ENCODE results near the gene CEP85L. TPM values are rescaled to one million over a fixed set of nuclear protein-coding genes. Genes with fewer than 3 reads are reported as not detected.

The CEP85L gene
- total RNA-seq, 4 donors from 2014 or later = 15.6 to 22.8 (median 21.9) TPM

- intact Hi-C loops (cut with DNase I; ENCODE audit: low total_unique reads) = no loop called here
- H3K4me3 ChIP-seq = no peak overlapping the region
- TF ChIP-seq CTCF (IDR thresholded peaks at IDR 0.05 in 4 of 5, conservative IDR thresholded peaks at IDR 0.05 in 1 of 5) (no peak), POLR2A (IDR thresholded peaks at IDR 0.05) (no peak)
- ATAC-seq = no peak
- DNase-seq = no peak
- H3K36me3 ChIP-seq = peaks cover 0 to 14% of the 10 kb centered on the region in 2 donors
- H3K27me3 ChIP-seq = no peaks in the 10 kb centered on the region
- H3K9me3 ChIP-seq = peaks cover 6 to 17% (median 13%) of the 10 kb centered on the region in 3 donors
- peaks cover 27% of the 10 kb centered on the region in 2 donors for H3K4me1 ChIP-seq
- in situ Hi-C loops (cut with MboI; ENCODE audit: low sequenced_read_pairs in 4 of 4) = loop anchor here in 1 of 4 donors (25.0 kb wide), 1 partner anchor 291 kb away; no protein-coding TSS in a partner anchor
- H3K27ac ChIP-seq = no peak overlapping the region
Observed at GRCh38 chr6:118578617-118579016, 72.8 kb downstream of the CEP85L start.

- H3K4me1 ChIP-seq = peaks cover 21 to 27% of the 10 kb centered on the region in 2 donors
- no peak for DNase-seq
- no peak overlapping the region for H3K27ac ChIP-seq
- H3K27me3 ChIP-seq = no peaks in the 10 kb centered on the region
- H3K4me3 ChIP-seq = no peak overlapping the region
- in situ Hi-C loops (cut with MboI; ENCODE audit: low sequenced_read_pairs in 4 of 4) = loop anchor here in 1 of 4 donors (25.0 kb wide), 1 partner anchor 291 kb away; no protein-coding TSS in a partner anchor
- TF ChIP-seq CTCF (IDR thresholded peaks at IDR 0.05 in 4 of 5, conservative IDR thresholded peaks at IDR 0.05 in 1 of 5) (no peak), POLR2A (IDR thresholded peaks at IDR 0.05) (no peak)
- intact Hi-C loops (cut with DNase I; ENCODE audit: low total_unique reads) = no loop called here
- H3K36me3 ChIP-seq = peaks cover 0 to 14% of the 10 kb centered on the region in 2 donors
- ATAC-seq = no peak
- peaks cover 6 to 17% (median 13%) of the 10 kb centered on the region in 3 donors for H3K9me3 ChIP-seq
Observed at GRCh38 chr6:118577972-118578371, 73.4 kb downstream of the CEP85L start.

- peaks cover 11 to 19% of the 10 kb centered on the region in 2 donors for H3K4me1 ChIP-seq
- no peak for DNase-seq
- ATAC-seq = no peak
Observed at GRCh38 chr6:118574051-118574865, 77.1 kb downstream of the CEP85L start.

GRCh38 chr6:118571121-118571520, 80.3 kb downstream of the CEP85L start:
- Histone ChIP-seq H3K27ac (peak overlapping the region in 3 of 4 donors; percentile 4 to 43 (median 11)), H3K27me3 (no peaks in the 10 kb centered on the region), H3K36me3 (peaks cover 0 to 14% of the 10 kb centered on the region in 2 donors), H3K4me1 (peaks cover 26 to 39% of the 10 kb centered on the region in 2 donors), H3K9me3 (peaks cover 6 to 13% (median 7%) of the 10 kb centered on the region in 3 donors), H3K4me3 (no peak overlapping the region)
- TF ChIP-seq POLR2A (IDR thresholded peaks at IDR 0.05) (no peak), CTCF (IDR thresholded peaks at IDR 0.05 in 4 of 5, conservative IDR thresholded peaks at IDR 0.05 in 1 of 5) (no peak)
- ATAC-seq (no peak), DNase-seq (no peak)
- in situ Hi-C loops (cut with MboI; ENCODE audit: low sequenced_read_pairs in 4 of 4) = no loop called here
- intact Hi-C loops (cut with DNase I; ENCODE audit: low total_unique reads) = no loop called here

More at GRCh38 chr6:118574051-118574865, 77.1 kb downstream of the CEP85L start:
- intact Hi-C loops (cut with DNase I; ENCODE audit: low total_unique reads) (no loop called here), in situ Hi-C loops (cut with MboI; ENCODE audit: low sequenced_read_pairs in 4 of 4) (no loop called here)
- TF ChIP-seq POLR2A (IDR thresholded peaks at IDR 0.05) = no peak
- no peak for TF ChIP-seq CTCF (IDR thresholded peaks at IDR 0.05 in 4 of 5, conservative IDR thresholded peaks at IDR 0.05 in 1 of 5)
- Histone ChIP-seq H3K27me3 (no peaks in the 10 kb centered on the region), H3K4me3 (no peak overlapping the region), H3K9me3 (peaks cover 6 to 17% (median 13%) of the 10 kb centered on the region in 3 donors), H3K27ac (no peak overlapping the region), H3K36me3 (peaks cover 0 to 14% of the 10 kb centered on the region in 2 donors)

Measured in gastrocnemius medialis (tissue), 4 donors.